NCI-H1105 treated with DMSO at 0.1 percent for 48 hours (cell line): ENCODE results near the gene NFU1.
"Not testable (repeated sequence)": the region's sequence is repeated elsewhere in the genome, so short reads cannot be mapped to it uniquely, and the experiment has no call there.

Experiments used
- DNase-seq: peaks from one replicate; lab custom pipeline; 2025; lab: John Stamatoyannopoulos, UW

NFU1 gene

DNA sequence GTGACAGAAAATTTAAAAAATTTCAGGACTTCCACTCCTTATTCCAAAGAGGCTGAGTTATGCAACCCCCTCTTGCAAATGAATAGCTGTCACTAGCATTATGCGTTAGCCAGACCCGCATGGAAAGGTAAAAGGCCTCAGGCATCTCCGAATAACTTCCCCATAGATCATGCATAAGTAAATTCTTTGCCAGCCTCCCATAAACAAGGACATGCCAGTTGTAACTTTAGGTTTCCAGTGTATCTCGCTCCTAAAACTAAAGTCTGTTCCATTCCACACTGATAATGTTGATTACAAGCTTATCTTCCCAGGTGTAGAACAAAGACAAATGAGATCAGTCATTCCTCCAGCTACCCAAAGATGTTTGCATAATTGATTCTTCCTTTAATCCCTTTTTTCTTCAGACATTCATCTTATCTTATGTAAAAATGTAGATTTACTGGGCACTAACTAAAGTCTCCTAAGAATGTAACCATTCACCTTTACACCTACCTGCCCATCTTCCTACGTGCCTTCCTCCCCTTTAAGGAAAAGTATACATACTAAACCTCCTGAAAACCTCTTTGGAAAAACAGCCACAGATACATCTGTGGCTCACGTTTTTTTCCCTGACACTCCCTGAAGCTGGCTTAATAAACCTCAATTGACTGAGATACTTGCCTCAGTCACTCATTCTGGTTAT, 13.6 kb upstream of the NFU1 start:
- no peak for DNase-seq

DNA sequence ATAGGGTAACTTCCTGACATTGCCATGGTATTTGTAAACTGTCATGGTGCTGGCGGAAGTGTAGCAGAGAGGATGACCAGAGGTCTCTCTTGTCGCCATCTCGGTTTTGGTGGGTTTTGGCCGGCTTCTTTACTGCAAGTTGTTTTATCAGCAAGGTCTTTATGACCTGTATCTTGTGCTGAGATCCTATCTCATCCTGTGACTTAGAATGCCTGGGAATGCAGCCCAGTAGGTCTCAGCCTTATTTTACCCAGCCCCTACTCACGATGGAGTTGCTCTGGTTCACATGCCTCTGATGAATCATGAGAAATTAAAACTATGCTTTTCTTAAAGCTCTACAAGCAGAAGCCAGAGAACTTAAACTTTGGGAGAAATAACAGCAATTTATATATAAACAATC, 12.7 kb upstream of the NFU1 start:
- DNase-seq = no peak

DNA sequence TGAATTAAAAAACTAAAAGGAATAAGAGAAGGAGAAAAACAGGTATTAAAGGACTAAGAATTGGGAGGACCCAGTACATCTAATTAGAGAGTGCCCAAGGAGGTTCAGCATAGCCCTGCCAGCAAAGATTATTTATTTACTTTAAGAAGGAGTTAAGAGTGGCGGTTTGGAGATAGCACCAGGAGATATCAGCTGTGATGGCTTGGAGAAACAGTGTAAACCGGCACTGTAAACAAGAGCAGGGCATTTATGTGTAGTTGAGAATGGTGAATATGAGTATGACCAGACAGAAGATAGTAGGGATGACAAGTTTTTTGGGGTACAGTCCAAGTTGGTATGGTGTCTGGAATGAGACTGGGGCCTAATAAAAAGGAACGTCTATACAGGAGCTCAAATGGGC, 6.4 kb upstream of the NFU1 start:
- not testable (repeated sequence) for DNase-seq

DNA sequence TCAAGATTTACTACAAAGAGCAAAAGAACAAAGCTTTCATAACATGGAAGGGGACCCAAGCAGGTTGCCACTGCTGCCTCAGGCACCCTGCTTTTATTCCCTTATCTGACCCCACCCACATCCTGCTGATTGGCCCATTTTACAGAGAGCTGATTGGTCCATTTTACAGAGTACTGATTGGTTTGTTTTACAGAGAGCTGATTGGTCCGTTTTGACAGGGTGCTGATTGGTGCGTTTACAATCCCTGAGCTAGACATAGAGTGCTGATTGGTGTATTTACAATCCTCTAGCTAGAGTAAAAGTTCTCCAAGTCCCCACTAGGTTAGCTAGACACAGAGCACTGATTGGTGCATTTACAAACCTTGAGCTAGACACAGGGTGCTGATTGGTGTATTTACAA, 2.3 kb upstream of the NFU1 start:
- not testable (repeated sequence) for DNase-seq

DNA sequence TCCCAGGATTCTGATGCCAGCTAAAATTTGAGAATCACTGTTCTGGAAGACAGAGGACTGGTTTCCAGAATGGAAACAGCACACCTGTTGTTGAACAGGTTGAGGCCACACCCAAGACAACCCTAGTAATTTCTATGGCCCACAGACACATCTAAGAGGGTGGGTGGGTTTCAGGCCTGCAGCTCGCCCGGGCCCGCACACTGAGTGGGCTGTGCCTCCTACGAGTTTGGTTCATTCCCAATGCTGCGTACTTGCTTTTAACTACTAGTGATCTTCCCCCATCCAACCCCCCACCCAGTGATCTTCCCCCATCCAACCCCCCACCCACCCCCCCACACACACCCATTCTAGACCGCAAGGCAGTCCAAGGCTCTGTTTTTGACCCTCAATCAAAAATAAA, 1.3 kb upstream of the NFU1 start:
- DNase-seq = no peak

DNA sequence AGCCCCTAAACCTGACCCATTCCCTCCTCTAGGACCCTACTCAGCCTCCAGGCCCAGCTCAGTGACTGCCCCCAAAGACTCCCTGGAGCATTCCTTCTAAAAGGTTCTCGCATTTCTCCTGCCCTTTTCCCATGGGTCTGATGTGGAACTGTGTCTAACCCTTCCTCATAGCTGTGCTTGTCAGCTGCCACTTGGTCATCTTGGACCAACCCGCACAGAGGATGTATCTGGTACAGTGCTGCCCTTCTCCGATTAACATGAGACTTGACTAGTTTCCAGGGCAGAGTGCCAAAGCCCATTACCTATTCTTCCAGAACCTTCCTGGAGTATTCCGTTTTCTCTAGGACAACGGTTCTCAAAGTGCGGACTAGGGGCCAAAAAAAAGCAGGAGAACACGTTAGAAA, 518 bp upstream of the NFU1 start:
- peak; percentile 55 for DNase-seq

DNA sequence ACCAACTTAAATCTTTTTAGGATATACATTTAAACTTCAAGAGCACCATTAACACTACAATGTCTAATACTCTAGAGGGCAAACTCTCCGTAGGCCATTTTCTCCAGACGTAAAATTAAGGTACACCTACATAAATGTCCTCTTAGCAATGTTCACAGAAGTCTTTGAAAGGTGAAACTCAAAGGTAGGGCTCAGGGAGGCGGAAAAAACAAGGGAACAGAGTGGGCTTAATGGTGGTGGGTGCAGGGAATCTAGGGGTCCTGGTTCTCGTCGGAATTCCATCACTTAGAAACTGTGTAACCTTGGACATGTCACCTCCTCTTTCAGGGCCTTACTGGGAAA, 668 bp downstream of the NFU1 start:
- no peak for DNase-seq

DNA sequence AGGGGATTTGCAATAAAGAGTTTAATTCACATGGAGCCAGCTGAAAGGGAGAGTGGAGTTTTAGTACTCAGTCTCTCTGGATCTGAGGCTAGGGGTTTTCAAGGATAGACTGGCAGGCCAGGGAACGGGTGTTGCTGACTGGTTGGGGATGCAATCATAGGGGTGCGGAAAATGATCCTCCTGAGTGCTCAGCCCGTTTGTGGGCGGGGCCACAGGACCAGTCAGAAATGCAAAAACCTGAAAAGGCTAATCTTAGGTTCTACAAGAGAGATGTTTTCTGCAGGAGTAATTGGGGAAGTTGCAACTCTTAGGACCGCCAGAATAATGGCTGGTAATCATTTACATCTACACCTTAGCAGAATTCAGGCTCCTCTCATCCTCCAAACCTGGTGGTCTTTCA, 2.5 kb downstream of the NFU1 start:
- no peak for DNase-seq

DNA sequence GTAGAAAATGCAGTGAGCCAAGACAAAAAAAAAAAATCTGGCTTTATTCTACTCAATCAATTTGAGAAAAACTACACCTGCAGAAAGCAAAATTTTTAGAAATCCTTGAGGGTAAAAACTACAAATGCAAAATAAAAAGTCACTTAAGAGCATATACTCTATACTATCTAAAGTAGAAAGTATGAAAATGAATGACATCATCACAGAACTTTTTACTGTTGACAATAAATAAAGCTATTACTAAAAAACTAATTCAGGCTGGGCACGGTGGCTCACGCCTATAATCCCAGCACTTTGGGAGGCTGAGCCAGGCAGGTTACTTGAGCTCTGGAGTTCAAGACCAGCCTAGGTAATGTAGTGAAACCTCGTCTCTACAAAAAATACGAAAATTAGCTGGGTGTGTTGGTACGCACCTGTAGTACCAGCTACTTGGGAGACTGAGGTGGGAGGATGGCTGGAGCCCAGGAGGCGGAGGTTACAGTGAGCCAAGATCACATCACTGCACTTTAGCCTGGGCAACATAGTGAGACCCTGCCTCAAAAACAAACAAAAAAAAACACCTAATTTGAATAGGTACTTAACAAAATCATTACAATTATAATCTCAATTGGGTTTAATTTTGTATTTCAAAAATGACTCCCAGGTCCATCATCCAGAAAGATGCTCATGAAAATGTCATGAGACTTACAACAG, 7.6 kb downstream of the NFU1 start:
- DNase-seq = no peak

DNA sequence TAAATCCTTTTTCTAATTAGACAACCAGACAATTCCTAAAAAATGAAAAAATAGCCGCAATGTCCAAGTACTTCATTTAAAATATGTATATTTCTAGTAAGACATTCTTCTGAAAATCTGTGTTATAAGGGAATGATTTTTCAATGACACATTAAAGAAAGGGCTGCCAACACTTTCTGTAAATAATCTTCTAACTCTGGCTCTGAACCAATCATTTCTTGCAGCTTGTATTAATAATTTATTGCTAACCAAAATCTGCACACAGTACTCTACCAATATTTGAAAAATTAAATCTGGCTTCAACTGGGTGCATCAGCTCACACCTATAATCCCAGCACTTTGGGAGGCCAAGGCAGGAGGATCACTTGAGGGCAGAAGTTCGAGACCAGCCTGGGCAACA, 8.3 kb downstream of the NFU1 start:
- no peak for DNase-seq

DNA sequence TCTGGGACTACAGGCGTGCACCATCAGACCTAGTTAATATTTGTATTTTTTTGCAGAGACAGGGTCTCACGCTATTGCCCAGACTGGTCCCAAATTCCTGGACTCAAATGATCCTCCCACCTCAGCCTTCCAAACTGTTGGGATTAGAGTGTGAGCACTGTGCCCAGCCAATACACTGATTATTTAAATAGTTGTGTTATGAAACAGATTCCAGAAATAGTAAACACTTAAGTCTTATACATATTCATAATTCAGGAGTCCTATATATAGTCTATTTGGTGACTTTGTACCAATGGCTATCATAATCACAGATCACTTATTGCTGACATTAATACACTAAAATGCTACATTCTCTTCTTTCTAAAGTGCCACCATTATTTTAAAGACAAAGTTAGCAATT, 12.8 kb downstream of the NFU1 start:
- DNase-seq = no peak

DNA sequence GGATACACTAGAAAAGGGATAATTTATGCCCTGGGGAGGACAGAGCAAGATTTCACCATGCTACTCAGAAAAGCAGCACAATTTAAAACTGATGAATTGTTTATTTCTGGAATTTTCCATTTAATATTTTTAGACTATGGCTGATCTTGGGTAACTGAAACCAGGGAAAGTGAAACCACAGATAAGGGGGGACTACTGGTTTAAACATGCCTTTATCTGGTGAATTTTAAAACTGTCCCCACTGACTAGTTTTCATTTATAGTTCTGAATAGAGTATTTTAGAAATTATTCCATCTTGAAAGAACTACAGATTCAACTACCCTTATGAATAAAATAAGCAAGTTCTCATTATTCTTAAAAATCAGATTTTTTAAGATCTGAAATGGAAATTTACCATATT, 15.0 kb downstream of the NFU1 start:
- no peak for DNase-seq

DNA sequence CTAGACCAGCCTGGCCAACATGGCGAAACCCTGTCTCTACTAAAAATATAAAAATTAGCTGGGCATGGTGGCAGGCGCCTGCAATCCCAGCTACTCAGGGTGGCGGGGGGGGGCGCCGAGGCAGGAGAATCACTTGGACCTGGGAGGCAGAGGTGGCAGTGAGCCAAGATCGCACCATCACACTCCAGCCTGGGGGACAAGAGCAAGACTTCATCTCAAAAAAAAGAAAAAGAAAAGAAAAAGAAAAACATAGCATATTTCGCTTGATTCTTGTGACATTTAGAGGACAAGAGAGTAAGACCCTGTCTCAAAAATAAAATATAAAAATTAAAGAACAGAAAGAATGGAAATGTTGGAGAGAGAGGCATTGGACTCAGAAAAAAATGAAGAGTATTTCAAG, 18.1 kb downstream of the NFU1 start:
- not testable (repeated sequence) for DNase-seq

DNA sequence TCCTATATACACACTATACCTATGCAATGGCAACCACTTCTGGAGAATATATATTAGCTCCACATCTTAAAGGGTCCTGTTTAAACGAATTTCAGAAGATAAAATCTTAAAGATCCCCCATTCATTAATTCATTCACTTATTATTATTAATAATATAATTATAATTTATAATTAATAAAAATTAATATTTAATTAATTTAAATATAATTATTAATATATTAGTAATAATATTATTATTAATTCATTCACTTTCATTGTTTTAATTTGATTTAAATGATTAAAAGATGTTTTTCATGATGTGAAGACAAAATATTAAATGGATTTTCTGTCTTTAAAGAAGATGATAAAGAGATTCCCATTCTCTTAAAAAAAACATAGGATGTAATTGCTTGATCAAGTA, 21.1 kb downstream of the NFU1 start:
- no peak for DNase-seq

DNA sequence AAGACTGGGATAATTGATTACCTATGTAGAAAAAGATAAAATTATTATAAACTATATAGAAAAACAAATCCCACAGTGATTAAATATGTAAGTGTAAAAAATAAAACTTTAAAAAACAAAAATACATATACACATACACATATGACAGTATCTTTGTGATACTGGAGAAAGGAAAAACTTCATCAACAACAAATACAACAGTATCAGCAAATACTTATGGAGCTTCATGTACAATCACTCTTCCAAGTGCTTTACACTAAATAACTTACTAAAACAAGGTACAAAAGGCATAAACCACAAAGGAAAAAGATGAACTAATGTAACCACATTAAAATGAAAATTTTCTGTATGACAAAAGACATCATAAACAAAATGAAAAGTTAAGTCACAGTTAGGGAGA, 26.1 kb downstream of the NFU1 start:
- DNase-seq = no peak

DNA sequence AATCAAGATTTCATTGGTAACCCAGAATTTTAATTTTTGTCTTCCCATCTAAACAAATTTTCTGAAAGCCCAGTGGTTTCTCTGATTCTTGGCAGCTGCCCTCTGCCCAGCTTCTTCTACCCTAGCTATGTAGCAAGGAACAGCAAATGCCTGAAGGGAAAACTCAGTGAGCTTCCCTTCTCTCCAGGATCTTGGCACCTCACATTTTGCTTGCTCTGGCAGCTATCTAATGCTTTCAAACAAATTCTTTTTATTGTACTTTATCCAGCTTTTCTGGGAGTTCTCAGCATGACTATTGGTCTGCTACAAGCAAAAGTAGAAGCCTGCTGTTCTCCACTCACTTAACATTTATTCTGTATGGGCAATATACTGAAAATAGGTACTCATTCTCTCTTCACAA, 31.9 kb downstream of the NFU1 start:
- no peak for DNase-seq

DNA sequence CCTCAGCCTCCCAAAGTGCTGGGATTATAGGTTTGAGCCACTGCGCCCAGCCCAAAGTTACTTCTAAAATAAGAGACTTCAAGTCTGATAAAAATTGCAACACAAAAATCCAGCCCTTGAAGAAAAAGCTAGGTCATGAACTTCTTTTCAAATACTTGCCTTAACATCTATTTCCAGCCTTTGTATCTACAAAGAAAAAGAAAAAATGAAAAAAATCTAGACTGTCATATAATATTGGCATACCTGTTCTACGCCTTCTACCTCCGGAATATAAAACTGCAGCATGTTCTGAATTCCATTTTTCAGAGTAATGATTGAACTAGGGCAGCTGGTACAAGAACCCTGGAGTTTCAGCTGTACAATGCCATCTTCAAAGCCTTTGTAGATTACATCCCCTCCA, 37.1 kb downstream of the NFU1 start:
- no peak for DNase-seq

DNA sequence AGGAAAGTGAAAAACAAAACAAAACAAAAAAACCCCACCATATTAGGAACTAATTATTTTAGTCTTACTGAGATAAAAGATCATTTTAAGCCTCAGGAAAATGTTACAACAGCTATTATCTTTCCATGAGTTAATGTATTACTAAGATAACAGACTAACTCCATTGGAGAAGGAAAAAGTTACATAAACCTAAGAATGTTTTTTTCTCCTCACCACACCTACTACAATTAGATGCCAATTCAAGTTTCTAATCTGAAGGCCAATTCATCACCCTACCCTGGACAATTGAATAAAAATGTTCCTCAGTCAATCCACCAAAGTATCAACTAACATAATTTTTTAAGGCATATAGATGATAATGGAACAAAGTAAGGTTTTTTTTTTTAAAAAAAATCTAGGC, 40.0 kb downstream of the NFU1 start:
- DNase-seq = no peak

DNA sequence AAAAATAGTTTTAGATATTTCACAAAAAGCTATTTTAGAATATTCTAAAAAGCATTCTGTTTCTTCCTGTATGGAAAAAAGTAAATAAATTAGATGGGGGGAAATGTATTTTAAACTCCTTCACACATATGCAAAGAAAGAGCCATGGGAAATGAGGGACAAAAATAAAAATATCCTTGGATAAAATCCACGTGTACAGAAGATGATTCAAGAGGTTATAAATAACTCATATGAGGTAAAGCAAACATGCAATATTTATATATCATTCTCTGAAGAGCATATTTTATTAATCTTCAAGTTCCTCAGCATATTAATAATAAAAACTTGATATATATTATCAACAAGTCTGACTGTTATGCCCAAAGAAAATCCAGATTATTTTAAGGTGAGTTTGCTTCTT, 41.4 kb downstream of the NFU1 start:
- no peak for DNase-seq

DNA sequence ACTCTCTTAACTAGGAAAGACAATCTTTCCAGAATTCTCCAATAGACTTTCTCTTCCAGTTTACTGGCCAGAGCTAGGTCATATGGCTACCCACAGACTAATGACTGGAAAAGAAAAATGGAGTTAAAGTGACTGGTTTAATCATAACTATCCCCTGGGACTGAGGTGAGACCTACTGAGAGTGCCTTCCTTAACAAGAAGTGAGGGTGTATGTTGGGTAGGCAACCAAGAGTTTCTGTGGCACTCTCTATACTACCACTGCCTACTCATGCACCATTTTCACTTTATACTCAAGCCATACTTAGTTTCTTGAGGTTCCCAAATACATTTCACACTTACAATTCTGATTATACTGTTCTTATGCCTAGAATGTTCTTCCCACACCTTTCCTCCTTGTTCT, 43.3 kb downstream of the NFU1 start:
- no peak for DNase-seq

DNA sequence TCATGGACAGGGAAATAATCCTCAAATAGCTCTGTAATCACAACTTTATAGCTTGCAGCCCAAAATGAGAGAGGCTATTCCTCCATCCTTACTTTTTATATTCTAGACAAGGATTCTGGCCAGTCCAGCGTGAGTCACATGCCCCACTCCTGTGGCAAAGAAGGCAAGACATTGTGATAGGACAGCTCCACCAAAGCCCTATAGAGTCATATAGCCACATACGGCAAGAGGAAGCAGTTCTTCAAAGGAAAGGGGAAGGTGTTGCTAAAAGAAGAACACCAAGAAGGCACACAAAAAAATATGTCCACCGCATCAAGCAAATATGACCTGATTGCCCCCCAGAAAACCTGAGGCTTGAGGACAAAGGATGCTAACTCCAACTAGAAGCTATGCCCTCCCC, 46.8 kb downstream of the NFU1 start:
- no peak for DNase-seq

DNA sequence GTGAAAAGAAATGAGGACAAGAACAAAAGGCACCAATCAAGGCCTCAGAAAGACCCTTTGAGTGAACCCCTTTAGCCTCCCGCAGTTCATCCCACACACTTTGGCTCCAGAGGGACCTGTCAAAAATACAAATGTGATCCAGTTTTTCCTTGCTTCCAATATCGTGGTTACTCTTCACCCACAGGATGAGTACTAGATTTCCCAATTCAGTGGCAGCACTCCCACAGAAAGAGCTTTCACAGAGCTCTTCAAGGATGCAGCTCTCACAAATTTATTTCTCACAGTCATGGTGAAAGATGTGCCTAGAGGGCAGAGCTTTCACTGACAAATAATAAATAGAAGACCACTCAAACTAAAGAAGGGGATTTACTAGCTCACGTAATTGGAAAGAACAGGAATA, 47.2 kb downstream of the NFU1 start:
- no peak for DNase-seq

DNA sequence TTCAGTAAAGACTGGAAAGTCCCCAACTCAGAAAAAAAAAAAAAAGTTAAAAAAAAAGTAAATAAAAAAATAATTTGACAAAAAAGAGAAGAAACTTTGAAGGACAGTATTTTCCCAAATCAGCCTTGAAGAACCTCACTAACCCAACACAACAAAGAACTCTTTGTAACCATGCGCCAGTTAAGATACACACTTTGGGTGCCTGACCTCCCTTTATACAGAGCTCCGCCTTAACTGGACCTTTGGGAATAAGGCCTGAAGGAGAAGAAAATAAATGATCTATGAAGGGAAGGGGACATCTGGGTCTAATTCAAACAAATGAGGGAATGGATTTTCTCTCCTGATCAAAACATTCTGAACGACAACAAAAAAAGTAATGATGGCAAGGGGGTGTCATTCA, 48.0 kb downstream of the NFU1 start:
- DNase-seq = no peak

DNA sequence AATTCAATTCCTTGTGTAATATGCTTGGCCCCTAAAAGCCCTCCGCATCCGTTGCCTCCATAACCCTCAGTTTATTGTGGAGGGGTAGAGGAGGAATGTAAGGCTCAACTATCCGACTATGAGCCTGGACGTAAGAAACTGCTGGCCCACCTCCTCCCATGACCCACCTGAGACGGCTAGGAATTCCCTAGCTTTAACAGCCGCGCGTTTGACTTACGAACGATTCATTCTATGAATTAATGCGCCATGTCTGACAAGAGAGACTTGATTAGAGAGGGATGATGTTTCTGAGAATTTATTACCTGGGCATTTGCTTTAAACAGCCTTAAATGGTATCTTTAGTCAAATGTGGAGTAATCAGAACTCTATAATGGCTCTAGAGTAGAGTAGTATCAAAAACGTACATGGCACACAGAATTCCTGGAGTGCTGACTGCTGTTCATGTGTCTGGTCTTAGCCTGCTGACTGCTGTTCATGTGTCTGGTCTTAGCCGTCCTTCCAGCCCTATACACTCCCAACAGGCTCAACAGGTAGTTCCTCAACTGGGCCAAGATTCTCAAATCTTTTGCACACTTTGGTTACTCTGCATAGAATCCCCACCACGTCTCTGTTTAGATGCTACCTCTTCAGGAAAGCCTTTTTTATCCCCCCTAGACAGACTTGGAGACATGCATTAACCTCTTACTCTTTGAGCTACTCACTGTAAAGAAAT, 49.3 kb downstream of the NFU1 start:
- no peak for DNase-seq
